ENCODE results near the gene SKIC2. TPM values are rescaled to one million over a fixed set of nuclear protein-coding genes. Genes with fewer than 3 reads are reported as not detected.
"Not testable (repeated sequence)": the region's sequence is repeated elsewhere in the genome, so short reads cannot be mapped to it uniquely, and the experiment has no call there.

Gene SKIC2
- total RNA-seq, 1 experiment from 2014 or later, result 182 TPM

DNA sequence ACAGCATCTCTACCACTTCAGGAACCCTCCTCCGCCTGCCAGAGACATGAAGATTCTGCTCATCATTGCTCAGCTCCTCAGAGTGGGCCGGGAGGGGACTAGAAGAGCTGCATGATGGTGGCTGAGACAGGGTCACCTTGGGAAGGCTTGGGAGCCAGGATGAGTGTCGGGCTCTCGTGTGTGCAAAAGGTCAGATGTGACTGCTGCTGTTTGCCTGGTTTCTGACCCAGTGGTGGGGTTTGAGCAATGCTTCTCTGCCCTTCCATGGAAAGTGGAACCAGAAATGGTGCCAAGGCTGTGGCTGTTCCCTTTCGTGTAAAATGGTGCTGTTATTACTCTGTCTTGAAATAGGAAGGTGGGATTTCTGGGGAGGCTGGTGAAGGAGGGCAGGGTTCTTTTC is 54.8 kb downstream of the SKIC2 start:
- H3K36me3 Mint-ChIP-seq (ENCODE audit: insufficient read depth, unreplicated experiment); CTCF ChIA-PET; DNase-seq; H3K9me3 Mint-ChIP-seq (ENCODE audit: low read depth, unreplicated experiment); H3K4me3 Mint-ChIP-seq (ENCODE audit: low read depth, unreplicated experiment); H3K4me1 Mint-ChIP-seq (ENCODE audit: low read depth, unreplicated experiment); intact Hi-C loops (cut with micrococcal nuclease; ENCODE audit: unreplicated experiment); H3K27me3 Mint-ChIP-seq (ENCODE audit: unreplicated experiment); H3K27ac Mint-ChIP-seq (ENCODE audit: unreplicated experiment); BruUV-seq (replicated peaks): not testable (repeated sequence)

DNA sequence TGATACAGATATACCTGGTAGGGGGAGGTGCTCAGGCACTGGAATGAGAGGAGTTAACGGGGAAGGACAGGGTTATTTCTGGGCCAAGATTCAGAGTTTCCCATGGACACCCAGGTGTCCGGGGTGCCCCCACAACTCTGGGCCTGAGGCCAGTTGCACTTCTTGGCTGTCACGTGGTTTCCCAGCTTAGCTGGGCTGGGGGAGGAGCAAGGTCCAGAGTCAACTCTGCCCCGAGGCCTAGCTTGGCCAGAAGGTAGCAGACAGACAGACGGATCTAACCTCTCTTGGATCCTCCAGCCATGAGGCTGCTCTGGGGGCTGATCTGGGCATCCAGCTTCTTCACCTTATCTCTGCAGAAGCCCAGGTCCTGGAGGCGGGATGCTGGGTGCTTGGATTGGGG is 55.6 kb downstream of the SKIC2 start, which contains the start of gene C4B:
Gene C4B, plus strand, starts transcription at position 249 of the 400 bp plus-strand sequence. Its CDS starts 51 bp downstream, at position 300.
- H3K9me3 Mint-ChIP-seq (ENCODE audit: low read depth, unreplicated experiment); BruUV-seq (replicated peaks); intact Hi-C loops (cut with micrococcal nuclease; ENCODE audit: unreplicated experiment); H3K36me3 Mint-ChIP-seq (ENCODE audit: insufficient read depth, unreplicated experiment); H3K4me1 Mint-ChIP-seq (ENCODE audit: low read depth, unreplicated experiment); H3K27ac Mint-ChIP-seq (ENCODE audit: unreplicated experiment); CTCF ChIA-PET; DNase-seq; H3K27me3 Mint-ChIP-seq (ENCODE audit: unreplicated experiment); H3K4me3 Mint-ChIP-seq (ENCODE audit: low read depth, unreplicated experiment): not testable (repeated sequence)

Small RNA genes lying within 50 kb of the gene (microRNA-seq; reads per million reads assigned to microRNA genes)
- gene MIR1236, result 7.4 reads per million, percentile 26 among the genes with 10 or more reads in this experiment

Other genes with a start within 250 kb of the SKIC2 start
- gene LY6G6D, start 243.8 kb upstream of the SKIC2 start, total RNA-seq (2022), result not detected in 2 replicates
- gene LY6G6C, start 237.4 kb upstream of the SKIC2 start, total RNA-seq (2022), result 1.0 TPM in 1 of 2 replicates, not detected in the other
- not detected in 2 replicates for gene MPIG6B, start 235.8 kb upstream of the SKIC2 start, total RNA-seq (2022)
- 81.4 and 89.6 TPM in 2 replicates for gene DDAH2, start 229.9 kb upstream of the SKIC2 start, total RNA-seq (2022)
- 943 and 1,109 TPM in 2 replicates for gene CLIC1, start 222.6 kb upstream of the SKIC2 start, total RNA-seq (2022)
- 156 and 176 TPM in 2 replicates for gene MSH5, start 219.2 kb upstream of the SKIC2 start, total RNA-seq (2022)
- gene SAPCD1, start 196.5 kb upstream of the SKIC2 start, total RNA-seq (2022), result 26.6 and 30.3 TPM in 2 replicates
- gene VWA7, start 181.8 kb upstream of the SKIC2 start, total RNA-seq (2022), result 22.1 and 37.6 TPM in 2 replicates
- gene VARS1, start 163.4 kb upstream of the SKIC2 start, total RNA-seq (2022), result 316 and 331 TPM in 2 replicates
- gene LSM2, start 152.2 kb upstream of the SKIC2 start, total RNA-seq (2022), result 126 and 144 TPM in 2 replicates
- 4.2 and 4.3 TPM in 2 replicates for gene HSPA1L, start 143.9 kb upstream of the SKIC2 start, total RNA-seq (2022)
- 1,238 and 1,263 TPM in 2 replicates for gene HSPA1A, start 143.6 kb upstream of the SKIC2 start, total RNA-seq (2022)
- gene HSPA1B, start 131.4 kb upstream of the SKIC2 start, total RNA-seq (2022), result 687 and 705 TPM in 2 replicates
- 133 and 159 TPM in 2 replicates for gene NEU1, start 96.4 kb upstream of the SKIC2 start, total RNA-seq (2022)
- 185 and 238 TPM in 2 replicates for gene SLC44A4, start 80.2 kb upstream of the SKIC2 start, total RNA-seq (2022)
- 131 and 138 TPM in 2 replicates for gene EHMT2, start 61.5 kb upstream of the SKIC2 start, total RNA-seq (2022)
- gene ZBTB12, start 57.1 kb upstream of the SKIC2 start, total RNA-seq (2022), result 22.6 and 28.1 TPM in 2 replicates
- gene C2, start 31.5 kb upstream of the SKIC2 start, total RNA-seq (2022), result 5.0 and 6.3 TPM in 2 replicates
- gene CFB, start 13.1 kb upstream of the SKIC2 start, total RNA-seq (2022), result 944 and 1,205 TPM in 2 replicates
- 141 and 157 TPM in 2 replicates for gene NELFE, start 204 bp upstream of the SKIC2 start, total RNA-seq (2022)
- gene DXO, start 13.0 kb downstream of the SKIC2 start, total RNA-seq (2022), result 40.9 and 43.6 TPM in 2 replicates
- gene C4A, start 22.9 kb downstream of the SKIC2 start, total RNA-seq (2022), result 13.1 and 20.8 TPM in 2 replicates
- gene C4B, start 55.6 kb downstream of the SKIC2 start, total RNA-seq (2022), result 7.8 and 13.4 TPM in 2 replicates
- 0.76 and 0.78 TPM in 2 replicates for gene CYP21A2, start 79.2 kb downstream of the SKIC2 start, total RNA-seq (2022)
- 10.6 and 11.3 TPM in 2 replicates for gene TNXB, start 150.2 kb downstream of the SKIC2 start, total RNA-seq (2022)
- 185 and 196 TPM in 2 replicates for gene ATF6B, start 169.1 kb downstream of the SKIC2 start, total RNA-seq (2022)
- 13.8 and 15.6 TPM in 2 replicates for gene FKBPL, start 171.1 kb downstream of the SKIC2 start, total RNA-seq (2022)
- 1.7 and 2.9 TPM in 2 replicates for gene PRRT1, start 192.8 kb downstream of the SKIC2 start, total RNA-seq (2022)
- 29.1 and 31.0 TPM in 2 replicates for gene PPT2, start 195.0 kb downstream of the SKIC2 start, total RNA-seq (2022)
- 18.8 and 20.2 TPM in 2 replicates for gene EGFL8, start 205.4 kb downstream of the SKIC2 start, total RNA-seq (2022)
- 138 and 139 TPM in 2 replicates for gene AGPAT1, start 216.9 kb downstream of the SKIC2 start, total RNA-seq (2022)
- gene RNF5, start 219.2 kb downstream of the SKIC2 start, total RNA-seq (2022), result 85.4 and 89.6 TPM in 2 replicates
- 14.3 and 14.4 TPM in 2 replicates for gene AGER, start 225.1 kb downstream of the SKIC2 start, total RNA-seq (2022)
- 122 and 141 TPM in 2 replicates for gene PBX2, start 231.0 kb downstream of the SKIC2 start, total RNA-seq (2022)
- 6.2 and 6.3 TPM in 2 replicates for gene GPSM3, start 233.5 kb downstream of the SKIC2 start, total RNA-seq (2022)